ENCODE results near the gene ZNF594. TPM values are rescaled to one million over a fixed set of nuclear protein-coding genes. Genes with fewer than 3 reads are reported as not detected.
A peak's percentile ranks its signal among the peaks of the same experiment; 100 is the strongest.

Gene ZNF594
- total RNA-seq, 1 experiment from 2014 or later: 1.7 TPM

DNA sequence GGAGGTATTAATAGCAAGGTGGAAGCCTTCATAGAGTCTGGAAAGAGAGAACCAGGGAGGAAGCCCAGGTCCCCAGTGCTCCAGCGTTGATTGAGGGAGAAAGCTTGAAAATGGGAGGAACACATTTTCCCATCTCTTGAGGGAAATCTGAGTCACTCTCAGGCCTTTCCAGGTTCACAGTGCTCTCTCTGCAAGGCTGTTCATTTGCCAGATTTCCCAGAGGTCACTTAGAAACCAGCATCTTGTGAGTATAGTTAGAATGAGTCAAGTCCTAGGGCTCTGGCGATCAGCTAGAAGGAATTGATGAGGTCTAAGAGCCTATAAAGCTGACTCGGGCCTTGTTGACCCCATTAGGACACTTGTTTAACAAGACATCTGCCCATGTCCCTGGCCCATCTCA, 17.7 kb upstream of the ZNF594 start:
- no peak overlapping the region for H3K9ac ChIP-seq (ENCODE audit: low read length)
- no peak overlapping the region for H3K4me3 ChIP-seq (ENCODE audit: low read length)
- DNase-seq (no peak), ATAC-seq (no peak)
- H3K36me3 ChIP-seq (ENCODE audit: low read depth, low read length): no peaks in the 10 kb centered on the region
- no TSS peak for BruUV-seq (replicated peaks)
- H4K20me1 ChIP-seq (ENCODE audit: low read length): no peaks in the 10 kb centered on the region
- no peak overlapping the region for H2AFZ ChIP-seq (ENCODE audit: low read length)
- H3K4me1 ChIP-seq (ENCODE audit: insufficient read depth, low read length): no peaks in the 10 kb centered on the region
- ChIA-PET POLR2A (ENCODE audit: unreplicated experiment) (no interaction called here), CTCF (no interaction called here)
- no peak for TF ChIP-seq EZH2 (IDR thresholded peaks at IDR 0.05; ENCODE audit: low read length, unreplicated experiment)
- TF ChIP-seq EZH2phosphoT487 (IDR thresholded peaks at IDR 0.05; ENCODE audit: borderline replicate concordance, low read length): no peak
- TF ChIP-seq CTCF (conservative IDR thresholded peaks at IDR 0.05; ENCODE audit: low read depth, low read length): no peak
- H3K9me2 ChIP-seq (replicated peaks; ENCODE audit: low read length): no peaks in the 10 kb centered on the region
- intact Hi-C loops (cut with micrococcal nuclease): no loop called here
- no peaks in the 10 kb centered on the region for H3F3A ChIP-seq (ENCODE audit: low read length, unreplicated experiment)
- no peak overlapping the region for H3K4me2 ChIP-seq (ENCODE audit: low read length)
- no peak overlapping the region for H3K27ac ChIP-seq (ENCODE audit: low read length)
- no peaks in the 10 kb centered on the region for H3K79me2 ChIP-seq (ENCODE audit: low read length)
- H3K9me3 ChIP-seq (ENCODE audit: low read length): no peaks in the 10 kb centered on the region
- no peaks in the 10 kb centered on the region for H3K27me3 ChIP-seq (ENCODE audit: low read length)

DNA sequence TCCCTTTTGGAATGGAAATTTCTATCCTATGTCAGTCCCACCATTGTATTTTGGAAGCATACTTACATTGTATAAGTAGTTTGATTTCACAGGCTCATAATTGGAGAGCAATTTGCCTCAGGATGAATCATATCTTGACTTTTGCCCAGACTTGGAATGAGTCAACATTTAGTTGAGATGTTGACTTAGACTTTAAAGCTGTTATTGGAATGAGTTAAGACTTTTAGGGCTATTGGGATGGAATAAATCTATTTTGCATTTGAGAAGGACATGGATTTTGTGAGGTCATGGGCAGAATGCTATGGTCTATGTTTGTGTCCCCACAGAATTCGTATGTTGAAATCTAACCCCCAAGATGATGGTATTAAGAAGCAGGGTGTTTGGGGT, 12.2 kb upstream of the ZNF594 start:
- H3K9me3 ChIP-seq (ENCODE audit: low read length): no peaks in the 10 kb centered on the region
- POLR2A ChIA-PET (ENCODE audit: unreplicated experiment): no interaction called here
- intact Hi-C loops (cut with micrococcal nuclease): no loop called here
- DNase-seq: peak; percentile 50
- no peaks in the 10 kb centered on the region for H3K79me2 ChIP-seq (ENCODE audit: low read length)
- H3K9me2 ChIP-seq (replicated peaks; ENCODE audit: low read length): no peaks in the 10 kb centered on the region
- no peak for ATAC-seq
- H3K4me2 ChIP-seq (ENCODE audit: low read length): no peak overlapping the region
- no peaks in the 10 kb centered on the region for H3K4me1 ChIP-seq (ENCODE audit: insufficient read depth, low read length)
- H3K36me3 ChIP-seq (ENCODE audit: low read depth, low read length): peaks cover 3% of the 10 kb centered on the region; the same call in 1 of the 2 replicates
- BruUV-seq (replicated peaks): no TSS peak
- no peaks in the 10 kb centered on the region for H3K27me3 ChIP-seq (ENCODE audit: low read length)
- TF ChIP-seq EZH2 (IDR thresholded peaks at IDR 0.05; ENCODE audit: low read length, unreplicated experiment) (no peak), EZH2phosphoT487 (IDR thresholded peaks at IDR 0.05; ENCODE audit: borderline replicate concordance, low read length) (no peak), CTCF (conservative IDR thresholded peaks at IDR 0.05; ENCODE audit: low read depth, low read length) (no peak)
- H3F3A ChIP-seq (ENCODE audit: low read length, unreplicated experiment): no peaks in the 10 kb centered on the region
- H3K27ac ChIP-seq (ENCODE audit: low read length): no peak overlapping the region
- H2AFZ ChIP-seq (ENCODE audit: low read length): no peak overlapping the region
- H3K9ac ChIP-seq (ENCODE audit: low read length): no peak overlapping the region
- H3K4me3 ChIP-seq (ENCODE audit: low read length): no peak overlapping the region
- CTCF ChIA-PET: no interaction called here
- H4K20me1 ChIP-seq (ENCODE audit: low read length): no peaks in the 10 kb centered on the region

- H3K9me2 ChIP-seq (replicated peaks; ENCODE audit: low read length): no peaks in the 10 kb centered on the region
- H3K9me3 ChIP-seq (ENCODE audit: low read length): no peaks in the 10 kb centered on the region
- no peaks in the 10 kb centered on the region for H3K4me1 ChIP-seq (ENCODE audit: insufficient read depth, low read length)
- H2AFZ ChIP-seq (ENCODE audit: low read length): no peak overlapping the region
- H3K9ac ChIP-seq (ENCODE audit: low read length): no peak overlapping the region
- H3K27ac ChIP-seq (ENCODE audit: low read length): no peak overlapping the region
- peaks cover 3% of the 10 kb centered on the region; the same call in 1 of the 2 replicates for H3K36me3 ChIP-seq (ENCODE audit: low read depth, low read length)
- no peaks in the 10 kb centered on the region for H3F3A ChIP-seq (ENCODE audit: low read length, unreplicated experiment)
- no TSS peak for BruUV-seq (replicated peaks)
- H4K20me1 ChIP-seq (ENCODE audit: low read length): no peaks in the 10 kb centered on the region
- intact Hi-C loops (cut with micrococcal nuclease): no loop called here
- DNase-seq (no peak), ATAC-seq (no peak)
- H3K27me3 ChIP-seq (ENCODE audit: low read length): no peaks in the 10 kb centered on the region
- TF ChIP-seq EZH2 (IDR thresholded peaks at IDR 0.05; ENCODE audit: low read length, unreplicated experiment): no peak
- no peak overlapping the region for H3K4me2 ChIP-seq (ENCODE audit: low read length)
- POLR2A ChIA-PET (ENCODE audit: unreplicated experiment): no interaction called here
- H3K79me2 ChIP-seq (ENCODE audit: low read length): no peaks in the 10 kb centered on the region
- CTCF ChIA-PET: interaction anchor here (0.7 kb wide), 1 partner anchor 282 kb away, joined by 4 read pairs; the partner anchor contains the start of gene DERL2
- no peak overlapping the region for H3K4me3 ChIP-seq (ENCODE audit: low read length)
Observed at GRCh38 chr17:5203178-5203907, 11.7 kb upstream of the ZNF594 start.
